Hepatocyte (in vitro differentiated cells): Measurements from ENCODE around the gene CALD1. TPM values are rescaled to one million over a fixed set of nuclear protein-coding genes. Genes with fewer than 3 reads are reported as not detected.
A peak's percentile ranks its signal among the peaks of the same experiment; 100 is the strongest.

Experiments used
- DNase-seq: peaks from one replicate; pipeline ENCODE4 v3.0.0-alpha.2; 2016; ENCODE audit warnings: low spot score
- H2AFZ ChIP-seq: fragments of 200-600 bp; sonication (generic); 2 replicates; pipeline ENCODE4 v1.6.0; 2016; ENCODE audit warnings: antibody characterized with exemption, mild to moderate bottlenecking
- H3K27ac ChIP-seq: fragments of 200-600 bp; sonication (generic); 2 replicates; pipeline ENCODE4 v1.5.1; 2016; ENCODE audit warnings: mild to moderate bottlenecking
- H3K27me3 ChIP-seq: fragments of 200-600 bp; sonication (generic); 2 replicates; pipeline ENCODE4 v1.6.1; 2016
- H3K36me3 ChIP-seq: fragments of 200-600 bp; sonication (generic); replicated peaks from 2 replicates; pipeline ENCODE4 v1.5.1; 2016; ENCODE audit warnings: low read depth; ENCODE audit not compliant: insufficient read depth
- H3K4me1 ChIP-seq: fragments of 200-600 bp; sonication (generic); 2 replicates; pipeline ENCODE4 v1.5.1; 2016; ENCODE audit warnings: mild to moderate bottlenecking, moderate library complexity; ENCODE audit not compliant: insufficient read depth
- H3K4me2 ChIP-seq: fragments of 200-600 bp; sonication (generic); 2 replicates; pipeline ENCODE4 v1.6.0; 2016
- H3K4me3 ChIP-seq: fragments of 200-600 bp; sonication (generic); 2 replicates; pipeline ENCODE4 v1.5.1; 2016; ENCODE audit warnings: mild to moderate bottlenecking
- H3K79me2 ChIP-seq: fragments of 200-600 bp; sonication (generic); 2 replicates; pipeline ENCODE4 v1.6.0; 2017; ENCODE audit warnings: mild to moderate bottlenecking
- H3K9me2 ChIP-seq: fragments of 200-600 bp; sonication (generic); replicated peaks from 2 replicates; pipeline ENCODE4 v1.6.0; 2017; ENCODE audit warnings: mild to moderate bottlenecking; ENCODE audit not compliant: insufficient read depth
- H3K9me3 ChIP-seq: fragments of 200-600 bp; sonication (generic); 2 replicates; pipeline ENCODE4 v1.5.1; 2016; ENCODE audit warnings: low read depth, mild to moderate bottlenecking
- H4K20me1 ChIP-seq: fragments of 200-600 bp; sonication (generic); 2 replicates; pipeline ENCODE4 v1.6.0; 2016; ENCODE audit warnings: mild to moderate bottlenecking; ENCODE audit not compliant: insufficient read depth, poor library complexity, severe bottlenecking
- EZH2 ChIP-seq: fragments of 200-600 bp; sonication (generic); IDR thresholded peaks from 2 replicates; pipeline ENCODE4 v1.6.1; 2016; ENCODE audit warnings: antibody characterized with exemption, mild to moderate bottlenecking, borderline replicate concordance
- EZH2phosphoT487 ChIP-seq: fragments of 200-600 bp; sonication (generic); IDR thresholded peaks from one replicate; pipeline ENCODE4 v1.6.1; 2018; ENCODE audit warnings: antibody characterized with exemption, mild to moderate bottlenecking, low read depth, moderate library complexity; ENCODE audit not compliant: unreplicated experiment, severe bottlenecking
- WGBS: methylation state at CpG from one replicate; pipeline ENCODE4 v1.1.6; 2016; ENCODE audit warnings: low lambda C conversion rate; ENCODE audit errors: missing lambda C conversion rate; 5-methylcytosine and 5-hydroxymethylcytosine counted together
- polyA plus RNA-seq: library from polyadenylated mRNA; unstranded; fragments of >200 nt; fragmentation: Nextera tagmentation; extraction: Ambion mirVana; gene quantifications from 2 replicates; pipeline ENCODE4 v1.2.1, GENCODE V29; 2016
- total RNA-seq: library from RNA; depleted of rRNA; stranded (reverse); fragments of >200 nt; gene quantifications from 2 replicates; pipeline ENCODE4 v1.2.3, GENCODE V29; 2014
- TF ChIP-seq, protein P1 (sequence below): fragments of 200-600 bp; sonication (generic); IDR thresholded peaks from 2 replicates; pipeline ENCODE4 v1.5.1; 2016; ENCODE audit warnings: antibody characterized with exemption, mild to moderate bottlenecking; ENCODE audit not compliant: poor library complexity

The CALD1 gene
- total and polyA plus RNA-seq, 2 experiments from 2014 or later = 207 to 333 TPM

DNA sequence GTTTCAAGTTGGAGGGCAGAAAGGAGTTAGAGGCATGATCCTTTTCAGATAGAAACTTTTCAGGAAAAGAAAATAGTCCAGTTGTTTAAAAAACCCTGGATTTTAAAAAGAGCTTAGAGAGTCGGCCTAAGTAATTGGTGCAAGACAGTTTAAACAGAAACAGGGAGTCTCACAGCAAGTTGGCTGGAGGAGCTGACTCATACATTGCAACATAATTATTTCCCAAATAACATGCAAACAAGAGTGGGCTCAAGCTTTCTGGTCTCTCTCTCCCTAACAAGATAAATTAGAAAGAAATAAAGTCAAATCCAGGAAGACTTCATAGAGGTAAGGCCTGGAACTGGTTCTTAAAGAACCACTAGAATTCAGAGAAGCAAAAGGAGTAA is 106.5 kb downstream of the CALD1 start:
- no peaks in the 10 kb centered on the region for H4K20me1 ChIP-seq
- H3K27me3 ChIP-seq = no peaks in the 10 kb centered on the region
- H3K36me3 ChIP-seq = no peaks in the 10 kb centered on the region
- no peak overlapping the region for H2AFZ ChIP-seq
- H3K79me2 ChIP-seq = no peaks in the 10 kb centered on the region
- no peaks in the 10 kb centered on the region for H3K9me3 ChIP-seq
- H3K9me2 ChIP-seq = no peaks in the 10 kb centered on the region
- peaks cover 40% of the 10 kb centered on the region for H3K4me1 ChIP-seq
- peak; percentile 66 for DNase-seq
- H3K4me2 ChIP-seq = peak overlapping the region; percentile 58
- no peak overlapping the region for H3K4me3 ChIP-seq
- WGBS = 12% methylated on average over 1 of the region's 1 CpG
- H3K27ac ChIP-seq = peak overlapping the region; percentile 82
- TF ChIP-seq, protein P1, sequence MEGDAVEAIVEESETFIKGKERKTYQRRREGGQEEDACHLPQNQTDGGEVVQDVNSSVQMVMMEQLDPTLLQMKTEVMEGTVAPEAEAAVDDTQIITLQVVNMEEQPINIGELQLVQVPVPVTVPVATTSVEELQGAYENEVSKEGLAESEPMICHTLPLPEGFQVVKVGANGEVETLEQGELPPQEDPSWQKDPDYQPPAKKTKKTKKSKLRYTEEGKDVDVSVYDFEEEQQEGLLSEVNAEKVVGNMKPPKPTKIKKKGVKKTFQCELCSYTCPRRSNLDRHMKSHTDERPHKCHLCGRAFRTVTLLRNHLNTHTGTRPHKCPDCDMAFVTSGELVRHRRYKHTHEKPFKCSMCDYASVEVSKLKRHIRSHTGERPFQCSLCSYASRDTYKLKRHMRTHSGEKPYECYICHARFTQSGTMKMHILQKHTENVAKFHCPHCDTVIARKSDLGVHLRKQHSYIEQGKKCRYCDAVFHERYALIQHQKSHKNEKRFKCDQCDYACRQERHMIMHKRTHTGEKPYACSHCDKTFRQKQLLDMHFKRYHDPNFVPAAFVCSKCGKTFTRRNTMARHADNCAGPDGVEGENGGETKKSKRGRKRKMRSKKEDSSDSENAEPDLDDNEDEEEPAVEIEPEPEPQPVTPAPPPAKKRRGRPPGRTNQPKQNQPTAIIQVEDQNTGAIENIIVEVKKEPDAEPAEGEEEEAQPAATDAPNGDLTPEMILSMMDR = no peak
- TF ChIP-seq EZH2phosphoT487 (no peak), EZH2 (no peak)

DNA sequence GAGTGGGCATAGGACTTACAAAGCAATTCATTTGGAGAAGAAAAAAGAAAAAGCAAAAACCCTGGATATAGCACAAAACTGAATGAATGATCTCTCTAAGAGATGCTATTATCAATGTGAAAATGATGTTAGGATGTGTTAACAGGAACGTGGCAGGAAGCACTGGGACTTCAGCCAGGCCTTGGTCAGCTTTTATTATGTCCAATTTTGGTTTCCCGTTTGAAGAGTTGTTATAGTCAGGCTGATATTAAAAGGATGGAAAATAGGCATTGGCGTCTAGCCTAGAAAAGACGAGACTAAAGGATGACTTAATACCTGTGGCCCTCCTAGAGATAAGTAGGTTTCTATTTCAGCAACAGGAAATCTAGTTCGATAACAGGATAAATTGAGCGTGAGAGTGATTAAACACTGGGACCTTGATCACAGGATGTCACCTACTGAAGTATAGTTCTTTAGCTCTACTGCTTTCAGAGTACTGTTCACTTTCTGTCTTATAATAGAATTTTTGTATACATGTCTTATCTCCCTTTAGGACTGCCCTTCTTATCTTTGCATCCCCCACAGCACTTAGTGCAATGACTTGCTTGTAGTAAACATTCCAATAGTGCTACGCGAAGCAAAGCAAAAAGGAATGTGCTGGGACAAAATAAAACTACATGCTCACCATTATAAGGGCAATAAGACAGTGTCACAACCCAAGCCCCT is 107.1 kb downstream of the CALD1 start:
- Histone ChIP-seq H3K4me1 (peaks cover 40% of the 10 kb centered on the region), H4K20me1 (no peaks in the 10 kb centered on the region), H3K79me2 (no peaks in the 10 kb centered on the region), H3K9me2 (no peaks in the 10 kb centered on the region), H3K27ac (peak overlapping the region; percentile 82), H3K27me3 (no peaks in the 10 kb centered on the region), H3K9me3 (no peaks in the 10 kb centered on the region), H3K36me3 (no peaks in the 10 kb centered on the region), H2AFZ (no peak overlapping the region), H3K4me3 (no peak overlapping the region), H3K4me2 (peak overlapping the region; percentile 58)
- WGBS = 13% methylated on average over 8 of the region's 8 CpGs
- TF ChIP-seq, protein P1 = no peak
- TF ChIP-seq EZH2 = no peak
- no peak for TF ChIP-seq EZH2phosphoT487
- peak; percentile 38 for DNase-seq

- DNase-seq = no peak
- Histone ChIP-seq H3K4me2 (no peak overlapping the region), H3K4me3 (no peak overlapping the region), H3K9me3 (no peaks in the 10 kb centered on the region), H3K36me3 (no peaks in the 10 kb centered on the region), H3K27ac (peak overlapping the region; percentile 82), H3K4me1 (peaks cover 37% of the 10 kb centered on the region), H4K20me1 (no peaks in the 10 kb centered on the region), H3K79me2 (peaks cover 7% of the 10 kb centered on the region), H3K27me3 (no peaks in the 10 kb centered on the region), H3K9me2 (no peaks in the 10 kb centered on the region), H2AFZ (no peak overlapping the region)
- 96% methylated on average over 8 of the region's 8 CpGs for WGBS
- TF ChIP-seq EZH2phosphoT487 = no peak
- TF ChIP-seq, protein P1 = no peak
- no peak for TF ChIP-seq EZH2
These were observed 108.1 kb downstream of the CALD1 start for GRCh38 chr7:134887523-134887922.
